HEK293 (cell line): Measurements from ENCODE around the gene HARS2.

Source experiments
- CTCF ChIP-seq: fragments of 450-650 bp; formaldehyde crosslinking; IDR thresholded peaks from 2 replicates; pipeline ENCODE4 v1.5.1; 2016; ENCODE audit warnings: missing biosample characterization, missing genetic modification characterization
- HOXC10 ChIP-seq: sonication (generic); formaldehyde crosslinking; IDR thresholded peaks from 2 replicates; pipeline ENCODE4 v1.8.1; 2023; ENCODE audit warnings: mild to moderate bottlenecking, missing genetic modification reagents
- PBX3 ChIP-seq: sonication (generic); formaldehyde crosslinking; IDR thresholded peaks from 2 replicates; pipeline ENCODE4 v1.8.1; 2022; ENCODE audit warnings: mild to moderate bottlenecking, moderate library complexity, missing genetic modification reagents
- PRDM4 ChIP-seq: fragments of 450-650 bp; formaldehyde crosslinking; IDR thresholded peaks from 2 replicates; pipeline ENCODE4 v1.5.1; 2017; ENCODE audit warnings: missing biosample characterization, missing genetic modification characterization
- ZBTB21 ChIP-seq: fragments of 450-650 bp; formaldehyde crosslinking; IDR thresholded peaks from 2 replicates; pipeline ENCODE4 v1.5.1; 2017; ENCODE audit warnings: missing biosample characterization, missing genetic modification characterization
- ZFHX2 ChIP-seq: fragments of 450-650 bp; formaldehyde crosslinking; conservative IDR thresholded peaks from 2 replicates; pipeline ENCODE4 v1.5.1; 2016; ENCODE audit warnings: missing biosample characterization, missing genetic modification characterization
- ZNF121 ChIP-seq: fragments of 450-650 bp; formaldehyde crosslinking; IDR thresholded peaks from 2 replicates; pipeline ENCODE4 v1.5.1; 2016; ENCODE audit warnings: missing biosample characterization, missing genetic modification characterization
- ZNF138 ChIP-seq: fragments of 450-650 bp; formaldehyde crosslinking; IDR thresholded peaks from 2 replicates; pipeline ENCODE4 v1.5.1; 2016; ENCODE audit warnings: missing biosample characterization, missing genetic modification characterization, borderline replicate concordance
- ZNF280D ChIP-seq: fragments of 450-650 bp; formaldehyde crosslinking; IDR thresholded peaks from 2 replicates; pipeline ENCODE4 v1.5.1; 2016; ENCODE audit warnings: missing biosample characterization, missing genetic modification characterization
- ZNF513 ChIP-seq: fragments of 450-650 bp; IDR thresholded peaks from 2 replicates; pipeline ENCODE4 v1.5.1; 2018; ENCODE audit warnings: missing biosample characterization, missing genetic modification characterization
- ZNF624 ChIP-seq: fragments of 450-650 bp; formaldehyde crosslinking; IDR thresholded peaks from 2 replicates; pipeline ENCODE4 v1.5.1; 2017; ENCODE audit warnings: missing biosample characterization, missing genetic modification characterization
- ZNF664 ChIP-seq: fragments of 450-650 bp; formaldehyde crosslinking; IDR thresholded peaks from 2 replicates; pipeline ENCODE4 v1.5.1; 2016; ENCODE audit warnings: missing biosample characterization, missing genetic modification characterization

GRCh38 chr5:140737486-140737885 is 46.2 kb downstream of the HARS2 start:
- TF ChIP-seq ZFHX2 (tag by site-specific recombination) (no peak), ZNF121 (tag by site-specific recombination) (no peak), CTCF (tag by site-specific recombination) (no peak), ZNF138 (tag by site-specific recombination) (no peak), ZNF280D (tag by site-specific recombination) (no peak), ZBTB21 (no peak), PRDM4 (tag by site-specific recombination) (no peak), PBX3 (CRISPR knock-in tag) (no peak), ZNF624 (tag by site-specific recombination) (no peak), ZNF664 (tag by site-specific recombination) (no peak), HOXC10 (no peak), ZNF513 (no peak)
